HG03039 (cell line): ENCODE results near the gene FXYD3.

Source experiments
- ATAC-seq: cut with Tn5 transposase; IDR thresholded peaks from one replicate; pipeline ENCODE4 v1.9.1; 2021; ENCODE audit warnings: mild to moderate bottlenecking, moderate library complexity; ENCODE audit not compliant: unreplicated experiment

Gene FXYD3

GRCh38 chr19:35115177-35115951 is at the start of gene FXYD3:
FXYD3 (plus strand) TSS chr19:35115823; CDS start chr19:35119377, 3,554 bp downstream.
- ATAC-seq = no peak

GRCh38 chr19:35066121-35066520 is 49.5 kb upstream of the FXYD3 start:
- no peak for ATAC-seq

GRCh38 chr19:35066691-35067563 is 48.7 kb upstream of the FXYD3 start:
- ATAC-seq = no peak

GRCh38 chr19:35068941-35069634 is 46.5 kb upstream of the FXYD3 start:
- no peak for ATAC-seq

GRCh38 chr19:35069696-35070095 is 45.9 kb upstream of the FXYD3 start:
- ATAC-seq = no peak

- ATAC-seq = no peak
Observed at GRCh38 chr19:35070471-35070870, 45.2 kb upstream of the FXYD3 start.

- no peak for ATAC-seq
Observed at GRCh38 chr19:35073516-35073915, 42.1 kb upstream of the FXYD3 start.

- ATAC-seq = no peak
Observed at GRCh38 chr19:35073941-35074340, 41.7 kb upstream of the FXYD3 start.

- ATAC-seq = no peak
Observed at GRCh38 chr19:35074426-35075201, 41.0 kb upstream of the FXYD3 start.

GRCh38 chr19:35075202-35076025 is 40.2 kb upstream of the FXYD3 start:
- no peak for ATAC-seq

GRCh38 chr19:35076026-35076370 is 39.6 kb upstream of the FXYD3 start:
- ATAC-seq = no peak

- no peak for ATAC-seq
Observed at GRCh38 chr19:35076657-35077056, 39.0 kb upstream of the FXYD3 start.

- ATAC-seq = no peak
Observed at GRCh38 chr19:35077411-35078223, 38.0 kb upstream of the FXYD3 start.

- ATAC-seq = no peak
Observed at GRCh38 chr19:35079826-35080225, 35.8 kb upstream of the FXYD3 start.

- ATAC-seq = no peak
Observed at GRCh38 chr19:35080613-35081170, 34.9 kb upstream of the FXYD3 start.

GRCh38 chr19:35081201-35081600 is 34.4 kb upstream of the FXYD3 start:
- ATAC-seq = no peak

GRCh38 chr19:35083691-35084508 is 31.7 kb upstream of the FXYD3 start:
- no peak for ATAC-seq

GRCh38 chr19:35084509-35084762 is 31.2 kb upstream of the FXYD3 start:
- no peak for ATAC-seq
